ENCODE data around the gene PRAMEF20.
A peak's percentile ranks its signal among the peaks of the same experiment; 100 is the strongest.

The PRAMEF20 gene

GRCh38 chr1:13462682-13463081, 52.4 kb downstream of the PRAMEF20 start:
- POLR2A ChIA-PET = no interaction called here
- H3K27me3 ChIP-seq (replicated peaks in 2 of 5; ENCODE audit: control insufficient read depth in 4 of 5, insufficient read depth in 5 of 5, low read length in 4 of 5) = peaks cover 0 to 27% (median 2%) of the 10 kb centered on the region in 5 experiments
- CTCF ChIA-PET = no interaction called here
- no peaks in the 10 kb centered on the region for H3K4me1 ChIP-seq (ENCODE audit: control extremely low read depth in 1 of 4, control insufficient read depth in 4 of 4, insufficient read depth in 4 of 4, low read length in 3 of 4)
- no peaks in the 10 kb centered on the region for H3K9me3 ChIP-seq (ENCODE audit: control extremely low read depth in 1 of 5, control insufficient read depth in 4 of 5, insufficient read depth in 2 of 5, low read depth in 1 of 5, low read length in 4 of 5)
- 81% methylated on average over 6 of the region's 7 CpGs for WGBS (ENCODE audit: insufficient coverage)
- no peak for DNase-seq
- no peak overlapping the region for H3K4me3 ChIP-seq (ENCODE audit: control insufficient read depth in 1 of 7, extremely low read depth in 1 of 7, insufficient read depth in 4 of 7, low read depth in 2 of 7, low read length in 6 of 7)
- no peak overlapping the region for H3K27ac ChIP-seq (ENCODE audit: insufficient read depth in 1 of 2, low read depth in 1 of 2, low read length in 2 of 2, poor library complexity in 1 of 2, severe bottlenecking in 2 of 2)
- H3K36me3 ChIP-seq (ENCODE audit: control insufficient read depth in 4 of 4, insufficient read depth in 4 of 4, low read length in 3 of 4) = no peaks in the 10 kb centered on the region

GRCh38 chr1:13465515-13465914, 55.3 kb downstream of the PRAMEF20 start:
- WGBS (ENCODE audit: insufficient coverage) = 100% methylated on average over 1 of the region's 1 CpG
- Histone ChIP-seq H3K27me3 (replicated peaks in 2 of 5; ENCODE audit: control insufficient read depth in 4 of 5, insufficient read depth in 5 of 5, low read length in 4 of 5) (peaks cover 0 to 19% (median 2%) of the 10 kb centered on the region in 5 experiments), H3K9me3 (ENCODE audit: control extremely low read depth in 1 of 5, control insufficient read depth in 4 of 5, insufficient read depth in 2 of 5, low read depth in 1 of 5, low read length in 4 of 5) (no peaks in the 10 kb centered on the region), H3K4me3 (ENCODE audit: control insufficient read depth in 1 of 7, extremely low read depth in 1 of 7, insufficient read depth in 4 of 7, low read depth in 2 of 7, low read length in 6 of 7) (no peak overlapping the region), H3K4me1 (ENCODE audit: control extremely low read depth in 1 of 4, control insufficient read depth in 4 of 4, insufficient read depth in 4 of 4, low read length in 3 of 4) (no peaks in the 10 kb centered on the region), H3K36me3 (ENCODE audit: control insufficient read depth in 4 of 4, insufficient read depth in 4 of 4, low read length in 3 of 4) (no peaks in the 10 kb centered on the region), H3K27ac (ENCODE audit: insufficient read depth in 1 of 2, low read depth in 1 of 2, low read length in 2 of 2, poor library complexity in 1 of 2, severe bottlenecking in 2 of 2) (no peak overlapping the region)
- DNase-seq = no peak
- ChIA-PET POLR2A (no interaction called here), CTCF (interaction anchor here (1.1 to 1.5 kb wide), 2 partner anchors 12 kb away, joined by 3 read pairs; no protein-coding TSS in a partner anchor)

GRCh38 chr1:13469343-13469742, 59.1 kb downstream of the PRAMEF20 start:
- peak; percentile 25 to 45 (median 36) for DNase-seq
- POLR2A ChIA-PET = no interaction called here
- no peak overlapping the region for H3K27ac ChIP-seq (ENCODE audit: insufficient read depth in 1 of 2, low read depth in 1 of 2, low read length in 2 of 2, poor library complexity in 1 of 2, severe bottlenecking in 2 of 2)
- H3K27me3 ChIP-seq (replicated peaks in 2 of 5; ENCODE audit: control insufficient read depth in 4 of 5, insufficient read depth in 5 of 5, low read length in 4 of 5) = peaks cover 0 to 4% (median 0%) of the 10 kb centered on the region in 5 experiments
- no peaks in the 10 kb centered on the region for H3K4me1 ChIP-seq (ENCODE audit: control extremely low read depth in 1 of 4, control insufficient read depth in 4 of 4, insufficient read depth in 4 of 4, low read length in 3 of 4)
- CTCF ChIA-PET = no interaction called here
- H3K4me3 ChIP-seq (ENCODE audit: control insufficient read depth in 1 of 7, extremely low read depth in 1 of 7, insufficient read depth in 4 of 7, low read depth in 2 of 7, low read length in 6 of 7) = no peak overlapping the region
- no peaks in the 10 kb centered on the region for H3K9me3 ChIP-seq (ENCODE audit: control extremely low read depth in 1 of 5, control insufficient read depth in 4 of 5, insufficient read depth in 2 of 5, low read depth in 1 of 5, low read length in 4 of 5)
- 23% methylated on average over 3 of the region's 5 CpGs for WGBS (ENCODE audit: insufficient coverage)
- no peaks in the 10 kb centered on the region for H3K36me3 ChIP-seq (ENCODE audit: control insufficient read depth in 4 of 4, insufficient read depth in 4 of 4, low read length in 3 of 4)

All from common myeloid progenitor, CD34-positive (primary cell).